Smooth muscle cell (in vitro differentiated cells): ENCODE measurements around the gene UBE2O. TPM values are rescaled to one million over a fixed set of nuclear protein-coding genes. Genes with fewer than 3 reads are reported as not detected.

Source experiments
- DNase-seq: peaks from one replicate; lab custom pipeline; 2025; ENCODE audit not compliant: unreplicated experiment; lab: John Stamatoyannopoulos, UW
- H2AFZ ChIP-seq: fragments of 200-600 bp; sonication (generic); 2 replicates; pipeline ENCODE4 v1.6.0; 2016; ENCODE audit warnings: antibody characterized with exemption, low read depth, mild to moderate bottlenecking
- H3F3A ChIP-seq: fragments of 200-600 bp; sonication (generic); 2 replicates; pipeline ENCODE4 v1.6.0; 2017; ENCODE audit warnings: antibody characterized with exemption, low read depth
- H3K27ac ChIP-seq: fragments of 200-600 bp; sonication (generic); 2 replicates; pipeline ENCODE4 v1.5.1; 2016; ENCODE audit warnings: low read depth, mild to moderate bottlenecking
- H3K27me3 ChIP-seq: fragments of 200-600 bp; sonication (generic); 2 replicates; pipeline ENCODE4 v1.6.1; 2016; ENCODE audit warnings: low read depth, mild to moderate bottlenecking
- H3K36me3 ChIP-seq: fragments of 200-600 bp; sonication (generic); 2 replicates; pipeline ENCODE4 v1.5.1; 2016; ENCODE audit warnings: low read depth
- H3K4me1 ChIP-seq: fragments of 200-600 bp; sonication (generic); 2 replicates; pipeline ENCODE4 v1.5.1; 2016; ENCODE audit warnings: low read depth
- H3K4me2 ChIP-seq: fragments of 200-600 bp; sonication (generic); 2 replicates; pipeline ENCODE4 v1.6.0; 2016; ENCODE audit warnings: mild to moderate bottlenecking
- H3K4me3 ChIP-seq: fragments of 200-600 bp; sonication (generic); 2 replicates; pipeline ENCODE4 v1.5.1; 2016; ENCODE audit warnings: mild to moderate bottlenecking
- H3K79me2 ChIP-seq: fragments of 200-600 bp; sonication (generic); 2 replicates; pipeline ENCODE4 v1.6.0; 2016; ENCODE audit warnings: low read depth, mild to moderate bottlenecking
- H3K9ac ChIP-seq: fragments of 200-600 bp; sonication (generic); 2 replicates; pipeline ENCODE4 v1.6.0; 2016; ENCODE audit warnings: low read depth
- H3K9me3 ChIP-seq: fragments of 200-600 bp; sonication (generic); replicated peaks from 2 replicates; pipeline ENCODE4 v1.5.1; 2016; ENCODE audit warnings: low read depth
- H4K20me1 ChIP-seq: fragments of 200-600 bp; sonication (generic); 2 replicates; pipeline ENCODE4 v1.6.0; 2016; ENCODE audit warnings: low read depth
- CTCF ChIP-seq: fragments of 200-600 bp; sonication (generic); IDR thresholded peaks from 2 replicates; pipeline ENCODE4 v1.5.1; 2017; ENCODE audit warnings: borderline replicate concordance, mild to moderate bottlenecking, antibody characterized with exemption; ENCODE audit not compliant: insufficient read depth, poor library complexity, severe bottlenecking
- WGBS: methylation state at CpG from one replicate; pipeline ENCODE4 v1.1.7; 2016; ENCODE audit warnings: low lambda C conversion rate; 5-methylcytosine and 5-hydroxymethylcytosine counted together
- polyA plus RNA-seq: library from polyadenylated mRNA; unstranded; fragments of >200 nt; fragmentation: Nextera tagmentation; extraction: Ambion mirVana; gene quantifications from 2 replicates; pipeline ENCODE4 v1.2.1, GENCODE V29; 2016
- total RNA-seq: library from RNA; depleted of rRNA; stranded (reverse); fragments of >200 nt; gene quantifications from 2 replicates; pipeline ENCODE4 v1.2.3, GENCODE V29; 2014

Gene UBE2O
- total and polyA plus RNA-seq, 2 experiments from 2014 or later, result 10.1 to 12.1 TPM

GRCh38 chr17:76437467-76438402 is 15.2 kb downstream of the UBE2O start:
- H3K27me3 ChIP-seq, result no peaks in the 10 kb centered on the region
- H3K9ac ChIP-seq, result no peak overlapping the region
- no peak overlapping the region for H3K27ac ChIP-seq
- no peak for DNase-seq
- no peaks in the 10 kb centered on the region for H3K36me3 ChIP-seq
- no peak overlapping the region for H3K4me3 ChIP-seq
- 76% methylated on average over 13 of the region's 13 CpGs for WGBS
- H3F3A ChIP-seq, result peaks cover 3% of the 10 kb centered on the region
- no peak overlapping the region for H2AFZ ChIP-seq
- H3K9me3 ChIP-seq, result no peaks in the 10 kb centered on the region
- H4K20me1 ChIP-seq, result peaks cover 100% of the 10 kb centered on the region
- H3K4me2 ChIP-seq, result no peak overlapping the region
- TF ChIP-seq CTCF, result no peak
- no peaks in the 10 kb centered on the region for H3K4me1 ChIP-seq
- H3K79me2 ChIP-seq, result peaks cover 89% of the 10 kb centered on the region

- no peak for DNase-seq
- H3K4me2 ChIP-seq, result no peak overlapping the region
- H2AFZ ChIP-seq, result no peak overlapping the region
- no peak for TF ChIP-seq CTCF
- H3K27me3 ChIP-seq, result no peaks in the 10 kb centered on the region
- no peak overlapping the region for H3K4me3 ChIP-seq
- peaks cover 100% of the 10 kb centered on the region for H4K20me1 ChIP-seq
- H3K9ac ChIP-seq, result no peak overlapping the region
- H3K79me2 ChIP-seq, result peaks cover 79% of the 10 kb centered on the region
- H3K36me3 ChIP-seq, result no peaks in the 10 kb centered on the region
- peaks cover 3% of the 10 kb centered on the region for H3F3A ChIP-seq
- 97% methylated on average over 11 of the region's 11 CpGs for WGBS
- H3K27ac ChIP-seq, result no peak overlapping the region
- no peaks in the 10 kb centered on the region for H3K9me3 ChIP-seq
- no peaks in the 10 kb centered on the region for H3K4me1 ChIP-seq
These were observed 17.2 kb downstream of the UBE2O start for GRCh38 chr17:76435751-76436150.

- Histone ChIP-seq H4K20me1 (peaks cover 100% of the 10 kb centered on the region), H3K4me1 (no peaks in the 10 kb centered on the region), H3F3A (peaks cover 3% of the 10 kb centered on the region), H2AFZ (no peak overlapping the region), H3K27ac (no peak overlapping the region), H3K9me3 (no peaks in the 10 kb centered on the region), H3K27me3 (no peaks in the 10 kb centered on the region), H3K9ac (no peak overlapping the region), H3K79me2 (peaks cover 70% of the 10 kb centered on the region), H3K4me3 (no peak overlapping the region), H3K36me3 (no peaks in the 10 kb centered on the region), H3K4me2 (no peak overlapping the region)
- DNase-seq, result no peak
- 98% methylated on average over 7 of the region's 7 CpGs for WGBS
- TF ChIP-seq CTCF, result no peak
These were observed 18.1 kb downstream of the UBE2O start for GRCh38 chr17:76434870-76435269.
